Measurements from ENCODE around the gene UTP4.
"Not testable (repeated sequence)": the region's sequence is repeated elsewhere in the genome, so short reads cannot be mapped to it uniquely, and the experiment has no call there.

The UTP4 gene

DNA sequence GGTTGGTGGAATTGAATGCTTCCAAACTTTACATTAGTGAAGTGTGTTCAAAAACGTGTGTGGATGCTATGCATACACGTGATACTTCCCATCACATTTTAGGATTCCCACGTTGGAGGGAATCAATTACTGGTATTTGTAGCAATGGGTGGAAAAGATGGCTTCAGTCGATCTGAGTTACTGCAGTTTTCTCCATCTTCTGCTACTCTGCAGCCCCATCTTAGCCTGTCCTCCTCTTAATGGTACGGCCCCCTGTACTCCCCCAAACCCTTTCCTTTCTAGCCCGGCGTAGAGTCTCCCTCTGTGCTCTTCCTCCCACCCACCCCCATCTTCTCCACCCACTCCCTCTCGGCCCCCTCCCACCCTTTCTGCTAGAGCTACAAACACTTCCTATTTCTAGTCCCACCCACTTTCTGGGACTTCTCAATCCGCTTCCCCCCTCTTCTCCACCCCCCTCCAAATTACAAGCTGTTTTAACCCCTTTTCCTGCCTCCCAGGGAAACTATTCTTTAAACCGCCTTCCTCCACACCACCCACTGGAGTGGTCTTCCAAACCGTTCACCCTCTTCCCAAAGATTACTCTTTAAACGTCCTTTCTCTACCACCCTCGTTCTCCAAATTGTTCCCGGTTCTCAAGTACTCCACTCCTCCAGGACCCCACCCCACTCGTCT is 1.1 kb upstream of the UTP4 start:
- DNase-seq (ENCODE audit: low spot score) = peak; percentile 42

DNA sequence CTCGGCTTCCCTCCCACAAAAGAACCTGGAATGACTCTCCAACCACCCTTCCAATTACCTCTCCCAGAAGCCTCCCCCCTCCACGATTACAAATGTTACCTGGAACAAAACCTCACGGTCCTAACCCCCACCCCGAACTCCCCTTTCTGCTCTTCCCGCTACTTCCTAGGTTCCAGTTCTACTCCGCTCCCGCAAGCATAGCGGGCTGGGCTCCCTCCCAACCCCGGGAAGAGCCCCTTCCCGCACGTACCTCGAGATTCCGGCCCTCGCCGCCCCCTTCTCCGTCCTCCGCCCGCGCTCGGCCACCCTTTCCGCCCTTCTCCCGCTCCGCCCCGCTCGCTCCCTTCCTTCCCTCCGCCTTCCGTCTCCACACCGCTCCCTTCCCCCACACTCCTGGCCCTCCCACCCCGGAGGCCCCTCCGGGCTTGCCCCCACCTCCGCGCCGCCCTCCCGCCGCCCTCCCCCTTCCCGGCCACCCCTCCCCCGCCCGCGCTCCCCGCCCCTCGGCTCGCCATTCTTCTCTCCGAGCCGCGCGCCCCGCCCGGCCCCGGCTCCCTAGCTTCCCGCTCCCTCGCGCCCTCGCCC is 518 bp upstream of the UTP4 start:
- DNase-seq (ENCODE audit: low spot score) = peak; percentile 34

DNA sequence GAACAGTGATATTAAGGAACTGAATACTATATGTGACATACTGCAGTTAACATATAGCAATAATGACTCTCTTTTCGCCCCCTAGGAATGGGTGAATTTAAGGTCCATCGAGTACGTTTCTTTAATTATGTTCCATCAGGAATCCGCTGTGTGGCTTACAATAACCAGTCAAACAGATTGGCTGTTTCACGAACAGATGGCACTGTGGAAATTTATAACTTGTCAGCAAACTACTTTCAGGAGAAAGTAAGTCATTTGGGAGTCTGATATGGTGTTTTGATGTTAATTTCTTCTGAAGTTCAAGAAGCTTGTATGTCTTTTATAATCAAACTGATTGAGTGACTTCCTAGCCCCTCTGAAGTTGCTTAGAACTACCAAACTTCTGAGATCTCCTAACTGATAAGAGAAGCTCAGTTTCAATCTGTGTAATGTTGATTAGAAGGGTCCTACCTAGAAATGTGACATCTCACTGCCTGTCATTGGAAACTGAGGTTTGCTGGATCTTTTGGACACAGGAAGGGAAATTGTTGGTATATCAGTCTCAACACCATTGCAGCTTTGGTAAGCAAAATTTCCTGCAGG is 1.0 kb downstream of the UTP4 start:
- no peak for DNase-seq (ENCODE audit: low spot score)

DNA sequence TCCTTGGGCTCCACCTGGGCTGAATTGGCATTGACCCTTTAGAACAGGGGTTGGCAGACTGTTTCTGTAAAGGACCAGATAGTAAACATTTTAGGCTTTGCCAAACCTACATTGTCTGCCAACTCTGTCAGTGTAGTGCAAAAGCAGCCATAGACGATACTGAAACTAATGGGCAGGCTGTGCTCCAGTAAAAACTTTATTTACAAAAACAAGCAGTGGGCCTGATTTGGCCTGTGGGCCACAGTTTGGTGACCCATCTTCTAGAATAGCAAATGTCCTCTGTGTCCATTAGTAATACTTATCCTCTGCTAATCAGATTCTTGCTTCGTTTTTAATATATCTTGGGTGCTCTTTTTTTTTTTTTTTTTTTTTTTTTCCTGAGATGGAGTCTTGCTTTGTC is 6.2 kb downstream of the UTP4 start:
- DNase-seq (ENCODE audit: low spot score) = no peak

DNA sequence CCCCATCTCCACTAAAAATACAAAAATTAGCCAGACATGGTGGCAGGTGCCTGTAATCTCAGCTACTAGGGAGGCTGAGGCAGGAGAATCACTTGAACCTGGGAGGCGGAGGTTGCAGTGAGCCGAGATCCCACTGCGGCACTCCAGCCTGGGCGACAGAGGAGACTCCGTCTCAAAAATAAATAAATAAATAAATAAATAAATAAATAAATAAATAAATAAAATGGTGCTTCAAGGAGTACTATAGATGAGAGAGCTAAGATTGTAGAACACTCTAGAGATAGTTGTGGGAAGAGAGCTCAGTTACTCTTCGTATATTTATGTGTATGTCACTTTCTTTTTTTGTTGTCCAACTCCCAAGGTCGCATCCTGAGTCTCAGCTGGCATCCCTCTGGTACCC is 7.0 kb downstream of the UTP4 start:
- not testable (repeated sequence) for DNase-seq (ENCODE audit: low spot score)

DNA sequence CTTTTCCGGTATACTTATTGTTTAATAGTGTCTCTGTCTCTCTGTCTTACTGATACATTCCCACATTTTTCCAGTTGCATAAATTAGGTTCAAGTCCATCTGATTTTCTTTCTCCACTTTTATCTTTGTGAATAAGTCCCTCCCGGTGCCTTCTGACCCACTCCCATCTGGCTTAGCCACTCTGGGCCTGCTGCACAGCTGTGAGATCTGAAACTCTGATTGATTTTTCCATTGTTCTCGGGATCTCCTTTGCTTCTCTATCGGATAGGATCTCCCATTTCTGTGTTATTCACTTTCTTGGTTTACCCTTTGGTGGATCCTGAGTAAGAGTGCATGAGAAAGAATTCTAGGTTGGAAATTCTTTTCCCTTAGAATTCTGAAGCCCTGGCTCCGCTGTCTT is 8.6 kb downstream of the UTP4 start:
- DNase-seq (ENCODE audit: low spot score) = no peak

DNA sequence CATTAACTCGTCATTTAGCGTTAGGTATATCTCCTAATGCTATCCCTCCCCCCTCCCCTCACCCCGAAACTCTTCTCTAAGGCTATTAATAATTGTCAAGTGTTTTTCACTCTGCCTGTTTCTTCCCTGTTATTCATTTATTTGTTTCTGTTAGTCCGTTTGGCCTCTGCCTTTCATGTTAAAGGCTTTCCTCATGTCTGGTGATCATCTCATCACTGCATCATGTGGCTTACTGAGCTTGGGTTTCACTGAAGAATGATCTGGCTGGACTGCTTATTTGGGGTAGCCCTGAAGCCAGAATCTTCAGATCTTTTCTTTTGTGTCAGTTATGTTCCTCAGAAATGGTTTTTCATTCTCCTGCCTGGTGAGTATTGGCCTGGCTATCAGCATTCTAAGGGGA is 9.5 kb downstream of the UTP4 start:
- DNase-seq (ENCODE audit: low spot score) = no peak

DNA sequence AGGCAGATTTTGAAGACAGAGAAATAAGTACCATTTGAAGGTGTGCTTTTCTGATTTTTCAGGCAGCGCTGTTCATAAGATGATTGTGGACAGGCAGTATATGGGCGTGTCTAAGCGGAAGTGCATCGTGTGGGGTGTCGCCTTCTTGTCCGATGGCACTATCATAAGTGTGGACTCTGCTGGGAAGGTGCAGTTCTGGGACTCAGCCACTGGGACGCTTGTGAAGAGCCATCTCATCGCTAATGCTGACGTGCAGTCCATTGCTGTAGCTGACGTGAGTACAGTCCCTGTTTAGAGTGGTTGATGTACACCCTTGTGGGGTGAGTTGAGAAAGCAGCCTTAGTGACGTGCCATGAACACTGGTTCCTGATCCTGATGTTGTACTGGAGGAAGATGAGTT is 10.7 kb downstream of the UTP4 start:
- no peak for DNase-seq (ENCODE audit: low spot score)

DNA sequence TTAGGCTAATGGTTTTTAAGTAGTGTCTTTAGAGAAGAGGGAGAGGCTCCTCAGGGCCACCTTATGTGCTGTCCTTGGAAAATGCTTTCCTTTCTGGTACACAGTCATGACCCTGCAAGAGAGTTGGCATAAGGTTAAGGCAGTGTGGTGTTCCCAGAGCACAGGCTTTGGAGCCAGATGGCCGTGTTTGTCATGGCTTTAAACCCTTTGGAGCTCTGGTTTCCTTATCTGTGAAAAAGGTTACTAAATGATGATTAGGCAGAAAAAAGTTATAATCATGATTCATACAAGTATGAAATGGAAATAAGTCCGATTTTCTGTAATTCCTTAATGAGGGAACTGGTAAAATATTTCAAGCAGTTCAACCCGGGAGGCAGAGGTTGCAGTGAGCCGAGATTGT is 13.2 kb downstream of the UTP4 start:
- DNase-seq (ENCODE audit: low spot score) = no peak

DNA sequence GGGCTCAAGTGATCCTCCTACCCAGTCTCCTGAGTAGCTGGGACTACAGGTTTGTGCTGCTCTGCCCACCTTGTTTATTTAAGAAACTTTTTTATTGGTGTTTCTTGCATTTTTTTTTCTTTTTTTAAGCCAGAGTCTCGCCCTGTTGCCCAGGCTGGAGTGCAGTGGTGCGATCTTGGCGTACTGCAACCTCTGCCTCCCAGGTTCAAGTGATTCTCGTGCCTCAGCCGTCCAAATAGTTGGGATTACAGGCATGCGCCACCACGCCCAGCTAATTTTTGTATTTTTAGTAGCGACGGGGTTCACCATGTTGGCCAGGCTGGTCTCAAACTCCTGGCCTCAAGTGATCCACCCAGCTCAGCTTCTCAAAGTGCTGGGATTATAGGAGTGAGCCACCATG is 17.2 kb downstream of the UTP4 start:
- DNase-seq (ENCODE audit: low spot score) = not testable (repeated sequence)

DNA sequence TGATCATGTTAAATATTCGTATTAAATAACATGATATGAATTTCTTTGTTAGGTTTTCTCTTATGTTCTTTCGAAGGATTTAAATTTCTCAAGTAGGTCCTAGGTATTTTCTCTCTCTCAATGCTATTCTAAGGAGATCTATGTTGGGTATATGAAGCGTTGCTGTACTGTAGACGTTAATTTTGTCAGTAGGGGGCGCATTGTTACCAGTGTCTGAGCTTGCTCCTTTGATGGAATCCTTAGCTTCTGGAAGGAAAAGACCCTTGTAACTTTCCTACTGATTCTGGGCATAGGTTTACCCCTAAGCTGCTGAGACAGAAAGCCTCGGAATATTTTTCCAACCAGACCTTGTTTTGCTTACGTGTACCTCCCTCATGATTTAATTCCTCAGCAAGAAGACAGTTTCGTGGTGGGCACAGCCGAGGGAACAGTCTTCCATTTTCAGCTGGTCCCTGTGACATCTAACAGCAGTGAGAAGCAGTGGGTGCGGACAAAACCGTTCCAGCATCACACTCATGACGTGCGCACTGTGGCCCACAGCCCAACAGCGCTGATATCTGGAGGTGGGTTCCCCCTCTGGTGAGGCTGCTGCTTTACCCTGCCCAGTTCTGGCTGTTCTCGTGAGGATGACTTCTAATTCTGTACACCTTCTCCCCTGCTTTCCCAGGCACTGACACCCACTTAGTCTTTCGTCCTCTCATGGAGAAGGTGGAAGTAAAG is 17.9 kb downstream of the UTP4 start:
- DNase-seq (ENCODE audit: low spot score) = peak; percentile 59

DNA sequence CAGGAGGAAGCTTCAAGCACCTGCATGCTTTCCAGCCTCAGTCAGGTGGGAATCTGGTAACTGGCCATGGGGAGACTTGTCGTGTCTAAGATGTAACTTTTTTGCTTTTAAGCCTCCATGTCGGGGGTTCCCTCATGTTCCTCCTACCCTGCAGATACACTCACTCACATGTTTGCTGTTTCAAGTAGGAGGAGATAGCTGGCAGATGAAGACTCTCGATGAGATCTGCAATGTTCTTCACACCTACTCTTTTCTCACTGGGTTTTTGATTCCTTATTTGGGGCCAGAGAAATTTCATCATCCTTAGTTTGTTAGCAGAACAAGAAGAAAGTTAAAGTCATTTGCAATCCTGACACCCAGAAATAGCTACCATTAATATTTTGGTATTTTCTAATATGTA is 24.7 kb downstream of the UTP4 start:
- DNase-seq (ENCODE audit: low spot score) = peak; percentile 71

DNA sequence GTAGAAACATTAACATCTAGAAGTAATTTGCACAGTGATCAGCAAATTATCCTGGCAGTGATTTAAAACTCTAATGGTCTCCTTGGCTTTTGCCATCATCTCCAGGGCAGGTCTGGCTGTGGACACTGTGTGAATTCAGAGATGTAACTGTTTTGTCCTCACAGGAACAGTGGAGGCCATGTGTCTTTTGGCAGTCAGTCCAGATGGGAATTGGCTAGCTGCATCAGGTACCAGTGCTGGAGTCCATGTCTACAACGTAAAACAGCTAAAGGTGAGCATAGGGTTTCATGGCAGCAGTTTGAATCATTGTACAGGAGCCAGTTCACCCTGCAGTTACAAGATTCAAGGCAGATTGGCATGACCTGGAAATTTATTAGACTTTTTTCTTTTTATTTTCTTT is 27.7 kb downstream of the UTP4 start:
- no peak for DNase-seq (ENCODE audit: low spot score)

DNA sequence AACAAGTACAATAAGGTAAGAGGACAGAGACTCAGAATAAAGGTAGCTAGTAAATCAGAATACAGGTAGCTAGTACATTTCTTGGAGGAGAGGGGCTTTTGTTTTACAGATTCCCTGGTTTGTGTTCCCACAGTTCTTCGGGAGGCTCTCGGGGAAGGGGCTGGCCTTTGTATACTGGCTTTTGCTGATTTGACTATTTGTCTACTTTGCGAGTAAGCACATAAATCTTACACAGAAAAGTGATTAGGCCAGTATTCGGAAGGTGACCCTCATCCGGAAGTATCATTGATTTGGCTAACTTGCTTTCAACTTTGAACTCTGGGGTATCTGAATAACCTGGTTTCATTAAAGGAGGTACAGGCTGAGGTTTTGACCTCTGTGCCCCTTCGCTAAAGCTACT is 33.1 kb downstream of the UTP4 start:
- no peak for DNase-seq (ENCODE audit: low spot score)

DNA sequence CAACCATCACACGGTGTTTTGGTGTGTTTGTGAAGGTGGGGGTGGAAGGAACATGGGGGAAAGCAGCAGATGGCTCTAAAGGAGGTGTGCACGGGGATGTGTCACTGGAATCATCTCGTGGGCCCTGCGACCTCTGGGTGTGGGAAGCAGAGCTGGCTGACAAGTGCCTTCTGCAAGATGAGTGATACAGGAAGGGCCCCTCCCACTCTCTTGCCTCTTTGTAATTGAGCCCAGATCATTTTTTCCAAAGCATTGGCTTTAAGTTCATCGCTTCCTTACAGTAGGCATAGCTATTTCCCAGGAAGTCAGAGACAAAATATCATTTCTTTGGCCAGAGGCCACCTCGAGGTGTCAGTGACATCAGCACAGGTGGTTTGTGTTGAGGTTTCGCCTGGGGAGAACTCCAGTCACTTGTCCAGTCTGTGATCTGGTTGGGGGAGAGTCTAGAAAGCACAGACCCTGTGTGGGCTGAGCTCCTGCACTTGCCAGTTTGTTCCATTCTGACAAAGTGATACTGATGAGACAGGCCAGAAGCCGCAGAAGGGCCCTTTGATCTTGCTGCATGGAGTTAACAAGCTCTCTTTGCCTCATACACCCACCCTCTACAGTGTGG is 33.9 kb downstream of the UTP4 start:
- DNase-seq (ENCODE audit: low spot score) = no peak

DNA sequence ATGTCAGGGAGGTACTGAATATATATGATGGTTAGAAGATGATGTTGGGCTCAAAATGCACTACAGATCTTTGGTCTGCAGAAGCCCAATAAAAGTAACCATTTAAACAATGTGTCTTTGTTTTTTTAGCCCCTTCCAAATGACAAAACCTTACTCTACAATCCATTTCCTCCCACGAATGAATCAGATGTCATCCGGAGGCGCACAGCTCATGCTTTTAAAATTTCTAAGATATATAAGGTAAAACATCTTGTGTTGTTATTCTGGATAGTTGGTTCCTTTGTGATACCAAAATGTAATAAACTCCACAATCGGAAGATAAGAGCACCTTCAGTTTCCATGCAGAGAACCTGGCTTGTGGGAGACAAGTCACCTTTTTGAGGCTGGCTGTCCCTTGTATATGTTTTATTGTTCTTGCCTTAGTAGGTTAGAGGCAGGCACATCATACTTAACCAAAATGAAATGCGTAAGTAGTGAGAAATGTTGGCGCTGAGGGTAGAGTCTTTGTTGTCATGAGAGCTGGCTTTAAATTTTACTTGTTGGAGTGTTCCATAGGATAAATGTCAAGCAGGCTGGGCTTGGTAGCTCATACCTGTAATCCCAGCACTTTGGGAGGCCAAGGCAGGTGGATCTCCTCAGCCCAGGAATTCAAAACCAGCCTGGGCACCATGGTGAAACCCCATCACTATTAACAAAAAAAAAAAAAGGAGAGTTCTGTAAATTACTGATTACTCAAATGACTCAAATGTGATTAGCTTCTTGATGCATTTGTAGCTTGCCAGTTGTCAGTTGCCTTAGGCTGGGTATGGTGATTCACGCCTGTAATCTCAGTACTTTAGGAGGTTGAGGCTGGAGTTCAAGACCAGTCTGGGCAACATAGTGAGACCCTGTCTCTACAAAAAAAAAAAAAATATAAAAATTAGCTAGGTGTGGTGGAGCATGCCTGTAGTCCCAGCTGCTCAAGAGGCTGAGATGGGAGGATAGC is 34.8 kb downstream of the UTP4 start:
- no peak for DNase-seq (ENCODE audit: low spot score)

DNA sequence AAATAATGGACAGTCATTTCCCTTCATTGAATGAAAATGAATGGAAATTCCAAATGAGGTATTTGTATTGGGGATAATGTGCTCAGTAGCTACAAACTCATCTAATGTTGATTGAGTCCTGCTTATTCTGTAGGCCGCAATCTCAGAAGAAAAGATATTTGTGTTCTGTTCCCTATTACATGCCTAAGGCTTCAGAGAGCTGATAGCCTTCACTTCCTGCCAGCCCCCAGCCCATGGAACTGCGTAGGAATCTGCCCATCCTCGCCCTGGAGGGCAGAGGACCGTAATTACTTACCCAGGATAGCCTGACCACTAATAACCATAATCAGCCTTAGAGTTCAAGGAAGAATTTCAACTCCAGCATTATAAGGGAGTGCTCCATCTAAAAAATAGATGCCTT is 36.6 kb downstream of the UTP4 start:
- no peak for DNase-seq (ENCODE audit: low spot score)

DNA sequence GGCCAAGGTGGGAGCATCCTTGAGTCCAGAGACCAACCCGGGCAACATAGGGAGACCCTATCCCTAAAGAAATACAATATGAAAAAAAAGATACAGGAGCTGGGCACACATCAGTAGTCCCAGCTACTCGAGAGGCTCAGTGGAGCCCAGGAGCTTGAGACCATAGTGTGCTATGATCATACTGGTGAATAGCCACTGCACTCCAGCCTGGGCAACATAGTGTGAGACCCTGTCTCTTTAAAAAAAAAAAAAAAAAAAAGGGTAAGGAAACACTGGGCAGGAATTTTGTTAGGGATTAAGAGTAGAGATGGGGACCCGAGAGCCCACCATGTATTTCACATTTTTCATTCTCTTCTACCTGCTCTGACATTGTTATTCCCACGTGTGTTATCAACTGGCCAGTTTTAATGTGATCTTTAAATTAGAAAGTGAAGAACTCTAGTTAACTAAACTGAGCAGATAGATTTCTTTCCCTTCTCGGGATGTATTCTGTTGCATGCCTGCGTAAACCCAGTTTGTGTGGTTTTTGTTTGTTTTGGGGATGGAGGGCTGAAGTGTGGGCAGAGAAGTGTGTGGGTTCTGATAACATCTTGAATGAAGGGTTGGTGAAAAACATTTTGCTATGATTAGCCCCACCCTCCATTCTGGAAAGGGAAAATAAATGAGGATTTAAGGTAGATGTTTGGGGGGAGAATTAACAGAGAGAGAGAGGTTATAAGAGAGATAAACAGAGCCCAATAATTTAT is 37.3 kb downstream of the UTP4 start:
- no peak for DNase-seq (ENCODE audit: low spot score)

DNA sequence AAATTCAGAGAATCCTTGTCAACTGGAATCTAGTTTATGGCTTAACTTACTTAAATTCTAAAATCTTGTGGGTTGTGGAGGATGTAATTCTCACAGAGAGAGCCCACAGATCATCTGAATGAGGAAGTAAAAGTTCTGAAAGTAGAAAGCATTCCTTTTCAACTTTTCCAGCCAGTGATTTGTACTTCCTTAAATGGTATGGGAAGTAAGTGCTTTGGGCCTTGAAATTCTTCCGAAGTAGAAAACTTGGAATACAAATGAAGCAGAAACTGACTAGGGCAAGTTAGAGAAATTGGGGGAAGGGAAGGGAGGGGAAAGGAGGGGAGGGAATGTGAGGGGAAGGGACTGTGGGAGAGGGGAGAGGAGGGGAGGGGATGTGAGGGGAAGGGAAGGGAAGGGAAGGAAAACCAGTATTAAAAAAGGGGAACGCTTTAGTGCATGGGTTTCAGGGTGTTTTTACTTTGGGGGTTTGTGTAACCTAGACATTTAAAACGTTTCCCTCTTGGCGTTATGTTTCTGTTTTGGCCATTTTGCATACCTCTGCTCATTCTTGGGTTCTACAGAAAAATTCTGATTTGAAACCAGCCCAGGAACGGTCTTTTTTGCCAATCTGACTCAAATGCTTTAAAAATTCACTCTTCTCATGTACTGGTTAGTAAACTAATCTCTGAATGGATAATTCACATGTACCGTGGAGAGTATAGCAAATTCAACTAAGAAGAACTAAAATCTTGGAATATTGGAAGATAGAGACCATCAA is 39.1 kb downstream of the UTP4 start:
- no peak for DNase-seq (ENCODE audit: low spot score)
